GM18505 (cell line): ENCODE measurements around the gene PGK1.
"Not testable (repeated sequence)": the region's sequence is repeated elsewhere in the genome, so short reads cannot be mapped to it uniquely, and the experiment has no call there.

Experiments
- ATAC-seq: cut with Tn5 transposase; IDR thresholded peaks from one replicate; pipeline ENCODE4 v1.9.1; 2021; ENCODE audit not compliant: unreplicated experiment
- POLR2A ChIP-seq: IDR thresholded peaks from 4 replicates; pipeline ENCODE4 v1.6.1; 2011; ENCODE audit warnings: borderline replicate concordance; ENCODE audit not compliant: insufficient read depth, insufficient read length; ENCODE audit errors: extremely low read depth

Gene PGK1

DNA sequence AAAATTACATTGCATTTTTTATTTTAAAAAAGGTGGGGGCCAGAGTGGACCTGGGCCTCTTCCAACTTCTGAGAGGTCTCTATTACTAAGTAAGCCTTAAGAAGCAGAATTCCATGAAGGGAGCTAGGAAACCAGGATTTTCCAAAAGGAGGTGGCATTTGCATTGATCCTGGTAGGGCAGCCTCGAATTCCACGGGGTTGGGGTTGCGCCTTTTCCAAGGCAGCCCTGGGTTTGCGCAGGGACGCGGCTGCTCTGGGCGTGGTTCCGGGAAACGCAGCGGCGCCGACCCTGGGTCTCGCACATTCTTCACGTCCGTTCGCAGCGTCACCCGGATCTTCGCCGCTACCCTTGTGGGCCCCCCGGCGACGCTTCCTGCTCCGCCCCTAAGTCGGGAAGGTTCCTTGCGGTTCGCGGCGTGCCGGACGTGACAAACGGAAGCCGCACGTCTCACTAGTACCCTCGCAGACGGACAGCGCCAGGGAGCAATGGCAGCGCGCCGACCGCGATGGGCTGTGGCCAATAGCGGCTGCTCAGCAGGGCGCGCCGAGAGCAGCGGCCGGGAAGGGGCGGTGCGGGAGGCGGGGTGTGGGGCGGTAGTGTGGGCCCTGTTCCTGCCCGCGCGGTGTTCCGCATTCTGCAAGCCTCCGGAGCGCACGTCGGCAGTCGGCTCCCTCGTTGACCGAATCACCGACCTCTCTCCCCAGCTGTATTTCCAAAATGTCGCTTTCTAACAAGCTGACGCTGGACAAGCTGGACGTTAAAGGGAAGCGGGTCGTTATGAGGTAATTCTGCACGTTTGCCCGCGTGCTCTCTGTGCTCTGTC lies at the start of gene PGK1:
Gene PGK1, plus strand, starts transcription at position 626 of the 824 bp plus-strand sequence. Its CDS starts 93 bp downstream, at position 719.
- peak; percentile 90 for TF ChIP-seq POLR2A
- peak; percentile 97 for ATAC-seq

DNA sequence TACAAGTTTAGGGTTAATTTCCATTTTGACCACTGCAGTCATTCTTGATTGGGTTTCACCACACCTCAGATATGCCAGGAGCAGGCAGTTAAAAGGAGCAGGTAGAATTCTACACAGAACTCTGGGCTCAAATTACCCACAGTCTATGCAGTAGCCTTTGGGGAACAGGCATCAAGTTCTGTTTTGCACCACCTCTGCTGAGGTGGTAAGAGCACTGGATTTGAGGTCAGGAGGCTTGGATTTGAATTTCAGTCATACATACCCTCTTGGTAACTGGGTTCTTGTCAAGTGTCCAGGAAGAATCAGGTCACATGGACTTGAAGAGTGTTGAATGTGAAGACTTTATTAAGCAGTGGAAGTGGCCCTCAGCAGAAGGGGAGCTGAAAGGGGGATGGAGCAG lies 40.4 kb upstream of the PGK1 start:
- ATAC-seq: no peak
- TF ChIP-seq POLR2A: no peak

DNA sequence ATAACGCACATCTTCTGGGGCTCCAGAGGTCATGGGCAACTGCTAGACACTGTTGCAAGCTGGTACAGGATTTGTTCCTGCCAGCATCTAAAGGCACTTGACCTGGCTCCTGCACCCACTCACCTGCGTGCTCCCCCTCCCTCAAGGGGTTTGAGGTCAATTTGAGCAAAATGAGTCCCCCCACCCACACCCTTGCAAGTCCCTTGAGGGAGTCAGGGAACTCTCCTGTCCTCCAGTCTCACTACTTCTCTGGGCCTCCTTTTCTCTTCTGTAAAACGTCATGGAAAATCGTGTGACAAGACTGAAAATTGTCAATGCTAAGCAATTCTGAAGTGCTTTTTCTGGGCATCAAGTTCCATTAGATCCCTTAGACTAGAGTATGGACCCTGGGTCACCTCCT lies 39.9 kb upstream of the PGK1 start:
- no peak for ATAC-seq
- TF ChIP-seq POLR2A: no peak

DNA sequence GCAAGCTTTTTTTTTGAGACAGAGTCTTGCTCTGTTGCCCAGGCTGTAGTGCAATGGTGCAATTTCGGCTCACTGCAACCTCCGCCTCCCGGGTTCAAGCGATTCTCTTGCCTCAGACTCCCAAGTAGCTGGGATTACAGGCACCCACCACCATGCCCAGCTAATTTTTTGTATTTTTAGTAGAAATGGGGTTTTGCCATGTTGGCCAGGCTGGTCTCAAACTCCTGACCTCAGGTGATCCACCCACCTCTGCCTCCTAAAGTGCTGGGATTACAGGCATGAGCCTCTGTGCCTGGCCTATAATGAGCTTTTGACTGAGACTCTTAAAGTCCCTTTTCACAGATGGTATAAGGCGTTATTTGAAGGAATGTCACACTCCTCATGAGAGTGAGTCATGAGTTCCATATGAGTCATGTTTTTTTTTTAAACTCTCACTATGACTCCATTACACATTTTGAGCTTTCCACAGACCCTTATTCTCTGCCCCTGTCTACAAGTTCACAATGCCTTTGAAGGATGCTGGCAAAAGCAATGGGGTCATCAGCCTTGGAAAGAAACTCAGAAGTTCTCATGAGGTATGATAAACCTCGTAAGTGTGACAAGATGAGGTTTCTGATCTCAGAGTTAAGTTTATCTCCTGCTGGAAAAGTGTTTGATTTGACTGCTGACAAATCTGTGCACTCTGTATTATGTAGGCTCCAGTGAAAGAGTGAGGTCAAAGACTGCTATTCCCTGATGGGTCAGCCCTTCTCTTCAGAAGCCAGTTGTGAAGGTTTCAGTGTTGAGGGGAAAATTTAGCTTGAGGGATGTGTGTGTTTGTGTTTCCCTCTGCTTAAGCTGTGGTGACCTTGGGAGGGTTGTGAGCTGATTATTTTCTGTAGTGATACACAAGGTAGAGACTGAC lies 39.1 kb upstream of the PGK1 start:
- ATAC-seq: peak; percentile 78

DNA sequence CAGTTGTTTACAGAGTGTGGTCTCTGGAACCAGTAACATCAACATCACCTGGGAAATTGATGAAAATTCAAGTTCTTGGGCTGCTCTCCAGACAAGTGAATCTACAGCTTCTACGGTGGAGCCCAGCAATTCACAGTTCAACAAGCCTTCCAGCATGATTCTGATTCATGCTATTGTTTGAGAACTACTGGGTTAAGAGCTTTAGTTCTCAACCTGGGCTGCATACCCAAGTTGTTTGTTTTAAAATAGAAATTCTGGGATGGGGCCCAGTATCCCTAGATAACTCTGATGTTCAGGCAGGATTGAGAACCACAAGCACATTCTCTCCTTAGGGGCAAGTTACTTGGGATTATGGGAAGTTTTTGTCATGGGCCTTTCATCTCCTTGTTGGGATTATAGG lies 37.9 kb upstream of the PGK1 start:
- ATAC-seq: no peak
- no peak for TF ChIP-seq POLR2A

DNA sequence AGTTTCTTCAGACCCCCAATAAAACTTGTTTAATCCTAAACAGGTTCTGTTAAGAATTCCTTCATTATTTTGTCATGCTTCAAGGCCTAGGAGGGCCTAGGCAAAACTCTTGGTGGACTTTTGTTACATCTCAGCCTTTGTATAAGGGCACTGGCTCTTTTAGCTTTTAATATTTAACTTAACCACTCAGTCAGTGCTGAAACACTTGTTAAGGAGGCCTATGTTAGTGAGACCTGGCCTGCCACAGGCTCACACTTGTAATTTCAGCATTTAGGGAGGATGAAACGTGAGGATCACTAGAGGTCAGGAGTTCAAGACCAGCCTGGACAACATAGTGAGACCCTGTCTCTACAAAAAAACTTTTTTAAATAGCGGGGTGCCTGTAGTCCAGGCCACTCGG lies 32.7 kb upstream of the PGK1 start:
- no peak for TF ChIP-seq POLR2A
- ATAC-seq: no peak

DNA sequence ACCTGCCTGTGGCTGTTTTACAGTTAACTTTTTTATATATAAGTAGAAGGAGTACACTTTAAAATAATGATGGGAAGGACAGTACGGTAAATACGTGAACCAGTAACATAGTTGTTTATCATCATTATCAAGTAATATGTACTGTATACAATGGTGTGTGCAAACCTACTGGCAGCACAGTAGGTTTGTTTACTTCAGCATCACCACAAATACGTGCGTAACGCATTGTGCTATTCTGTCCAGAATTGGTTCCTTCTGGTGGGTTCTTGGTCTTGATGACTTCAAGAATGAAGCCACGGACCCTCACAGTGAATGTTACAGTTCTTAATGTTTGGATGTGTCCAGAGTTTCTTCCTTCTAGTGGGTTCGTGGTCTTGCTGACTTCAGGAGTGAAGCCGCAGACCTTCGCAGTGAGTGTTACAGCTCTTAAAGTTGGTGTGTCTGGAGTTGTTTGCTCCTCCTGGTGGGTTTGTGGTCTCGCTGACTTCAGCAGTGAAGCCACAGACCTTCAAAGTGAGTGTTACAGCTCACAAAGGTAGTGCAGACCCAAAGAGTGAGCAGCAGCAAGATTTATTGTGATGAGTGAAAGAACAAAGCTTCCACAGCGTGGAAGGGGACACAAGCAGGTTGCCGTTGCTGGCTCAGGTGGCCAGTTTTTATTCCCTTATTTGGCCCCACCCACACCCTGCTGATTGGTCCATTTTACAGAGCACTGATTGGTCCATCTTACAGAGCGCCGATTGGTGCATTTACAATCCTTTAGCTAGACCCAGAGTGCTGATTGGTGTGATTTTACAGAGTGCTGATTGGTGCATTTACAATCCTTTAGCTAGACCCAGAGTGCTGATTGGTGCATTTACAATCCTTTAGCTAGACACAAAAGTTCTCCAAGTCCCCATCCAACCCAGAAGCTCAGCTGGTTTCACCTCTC lies 30.6 kb upstream of the PGK1 start:
- not testable (repeated sequence) for ATAC-seq

GRCh38 chrX:78074088-78074487 lies 30.0 kb upstream of the PGK1 start:
- no peak for TF ChIP-seq POLR2A
- no peak for ATAC-seq

DNA sequence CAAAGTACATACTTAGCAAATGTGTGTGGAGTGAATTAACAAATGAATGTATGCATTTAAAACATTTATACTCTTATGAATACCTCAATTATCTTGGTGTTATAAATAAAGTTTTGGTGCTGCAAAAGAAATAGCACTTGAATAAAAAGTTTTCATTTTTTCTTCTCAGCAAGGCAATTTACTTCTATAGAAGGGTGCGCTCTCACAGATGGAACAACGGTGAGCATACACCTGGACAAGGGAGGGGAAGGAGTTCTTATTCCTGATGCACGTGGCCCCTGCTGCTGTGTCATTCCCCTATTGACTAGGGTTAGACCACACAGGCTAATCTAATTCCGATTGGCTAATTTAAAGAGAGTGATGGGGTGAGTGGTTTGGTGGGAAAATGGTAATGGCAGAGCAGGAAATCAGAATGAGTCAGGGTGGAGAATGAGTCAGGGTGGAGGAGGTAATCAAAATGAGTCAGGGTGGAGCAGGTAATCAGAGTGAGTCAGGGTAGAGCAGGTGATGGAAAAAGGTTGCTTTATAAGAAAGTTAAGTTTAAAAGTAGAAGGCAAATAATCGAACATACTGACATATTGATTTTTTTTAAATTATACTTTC lies 28.2 kb upstream of the PGK1 start:
- TF ChIP-seq POLR2A: no peak
- ATAC-seq: no peak

GRCh38 chrX:78081413-78081812 lies 22.6 kb upstream of the PGK1 start:
- not testable (repeated sequence) for ATAC-seq

GRCh38 chrX:78092296-78092695 lies 11.8 kb upstream of the PGK1 start:
- no peak for TF ChIP-seq POLR2A
- peak; percentile 63 for ATAC-seq

DNA sequence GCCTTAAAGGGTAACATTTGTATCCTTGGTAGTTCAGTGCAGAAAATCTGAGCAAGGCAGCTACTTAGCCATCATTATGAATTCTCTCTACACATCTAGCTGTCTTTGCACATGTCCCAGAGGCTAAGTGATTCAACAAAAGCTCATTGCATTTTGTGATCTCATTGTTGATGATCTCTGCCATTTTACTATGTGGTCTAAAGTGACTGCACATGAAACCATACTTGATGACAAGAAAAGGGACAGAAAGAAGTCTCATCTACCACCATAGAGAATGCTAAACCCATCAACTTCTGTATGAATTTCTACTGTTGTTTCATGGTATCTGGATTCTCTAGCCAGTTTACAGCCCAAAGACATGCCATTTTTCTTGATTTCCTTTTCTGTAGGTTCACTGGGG lies 5.9 kb upstream of the PGK1 start:
- no peak for TF ChIP-seq POLR2A
- no peak for ATAC-seq

GRCh38 chrX:78102091-78102490 lies 2.0 kb upstream of the PGK1 start:
- no peak for TF ChIP-seq POLR2A
- no peak for ATAC-seq

DNA sequence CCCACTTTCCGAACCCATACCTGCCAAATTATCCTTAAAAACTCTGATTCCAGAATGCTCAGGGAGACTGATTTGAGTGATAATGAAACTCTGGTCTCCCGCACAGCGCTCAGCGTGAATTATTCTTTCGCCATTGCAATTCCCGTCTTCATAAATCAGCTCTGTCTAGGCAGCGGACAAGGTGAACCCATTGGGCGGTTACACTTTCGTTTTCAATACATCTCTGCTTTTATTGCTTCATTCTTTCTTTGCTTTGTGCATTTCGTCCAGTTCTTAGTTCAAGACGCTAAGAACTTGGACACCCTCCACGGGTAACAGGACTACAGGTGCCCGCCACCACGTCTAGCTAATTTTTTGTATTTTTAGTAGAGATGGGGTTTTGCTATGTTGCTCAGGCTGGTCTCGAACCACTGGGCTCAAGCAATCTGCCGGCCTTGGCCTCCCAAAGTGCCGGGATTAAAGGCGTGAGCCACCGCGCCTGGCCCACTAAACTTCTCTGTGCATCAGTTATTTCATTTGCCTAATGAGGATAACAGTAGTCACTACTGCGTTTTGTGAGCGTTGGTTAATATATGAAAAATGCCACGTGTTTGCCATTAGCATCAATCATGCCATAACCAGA lies 936 bp upstream of the PGK1 start:
- ATAC-seq: no peak

More for the DNA sequence above, 936 bp upstream of the PGK1 start:
- TF ChIP-seq POLR2A: no peak
